Measurements from ENCODE around the gene SYT7.
"Not testable (repeated sequence)": the region's sequence is repeated elsewhere in the genome, so short reads cannot be mapped to it uniquely, and the experiment has no call there.

Gene SYT7, protein sequence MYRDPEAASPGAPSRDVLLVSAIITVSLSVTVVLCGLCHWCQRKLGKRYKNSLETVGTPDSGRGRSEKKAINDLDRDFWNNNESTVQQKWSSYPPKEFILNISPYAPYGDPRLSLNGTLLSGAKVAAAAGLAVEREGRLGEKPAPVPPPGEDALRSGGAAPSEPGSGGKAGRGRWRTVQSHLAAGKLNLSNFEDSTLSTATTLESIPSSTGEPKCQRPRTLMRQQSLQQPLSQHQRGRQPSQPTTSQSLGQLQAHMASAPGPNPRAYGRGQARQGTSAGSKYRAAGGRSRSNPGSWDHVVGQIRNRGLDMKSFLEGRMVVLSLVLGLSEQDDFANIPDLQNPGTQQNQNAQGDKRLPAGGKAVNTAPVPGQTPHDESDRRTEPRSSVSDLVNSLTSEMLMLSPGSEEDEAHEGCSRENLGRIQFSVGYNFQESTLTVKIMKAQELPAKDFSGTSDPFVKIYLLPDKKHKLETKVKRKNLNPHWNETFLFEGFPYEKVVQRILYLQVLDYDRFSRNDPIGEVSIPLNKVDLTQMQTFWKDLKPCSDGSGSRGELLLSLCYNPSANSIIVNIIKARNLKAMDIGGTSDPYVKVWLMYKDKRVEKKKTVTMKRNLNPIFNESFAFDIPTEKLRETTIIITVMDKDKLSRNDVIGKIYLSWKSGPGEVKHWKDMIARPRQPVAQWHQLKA

GRCh38 chr11:61581030-61581928 is at the start of gene SYT7:
SYT7 (minus strand) TSS chr11:61581076; CDS start chr11:61580820, 256 bp downstream.
- peak; percentile 90 for DNase-seq (ENCODE audit: low read depth)

DNA sequence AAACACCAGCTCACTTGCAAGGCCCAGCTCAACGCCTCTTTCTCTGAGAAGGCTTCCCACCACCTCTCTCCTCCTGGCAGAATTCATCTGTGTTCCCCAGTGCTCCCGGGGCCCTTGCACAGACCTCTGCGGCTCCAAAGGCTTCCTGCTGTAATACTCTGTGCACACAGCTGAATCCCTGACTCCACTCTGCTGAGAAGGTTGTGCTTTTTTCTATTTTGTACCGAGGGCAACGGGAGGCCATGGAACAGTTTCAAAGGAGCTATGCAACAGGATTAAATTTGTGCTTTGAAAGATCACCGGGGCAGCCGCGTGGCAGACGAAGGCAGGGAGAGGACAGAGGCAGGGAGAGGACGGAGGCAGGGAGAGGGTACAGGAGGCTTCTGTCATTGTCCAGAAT is 49.2 kb upstream of the SYT7 start:
- DNase-seq (ENCODE audit: low read depth), result no peak

GRCh38 chr11:61629082-61629833 is 48.4 kb upstream of the SYT7 start:
- no peak for DNase-seq (ENCODE audit: low read depth)

GRCh38 chr11:61628662-61628970 is 47.7 kb upstream of the SYT7 start:
- DNase-seq (ENCODE audit: low read depth), result no peak

DNA sequence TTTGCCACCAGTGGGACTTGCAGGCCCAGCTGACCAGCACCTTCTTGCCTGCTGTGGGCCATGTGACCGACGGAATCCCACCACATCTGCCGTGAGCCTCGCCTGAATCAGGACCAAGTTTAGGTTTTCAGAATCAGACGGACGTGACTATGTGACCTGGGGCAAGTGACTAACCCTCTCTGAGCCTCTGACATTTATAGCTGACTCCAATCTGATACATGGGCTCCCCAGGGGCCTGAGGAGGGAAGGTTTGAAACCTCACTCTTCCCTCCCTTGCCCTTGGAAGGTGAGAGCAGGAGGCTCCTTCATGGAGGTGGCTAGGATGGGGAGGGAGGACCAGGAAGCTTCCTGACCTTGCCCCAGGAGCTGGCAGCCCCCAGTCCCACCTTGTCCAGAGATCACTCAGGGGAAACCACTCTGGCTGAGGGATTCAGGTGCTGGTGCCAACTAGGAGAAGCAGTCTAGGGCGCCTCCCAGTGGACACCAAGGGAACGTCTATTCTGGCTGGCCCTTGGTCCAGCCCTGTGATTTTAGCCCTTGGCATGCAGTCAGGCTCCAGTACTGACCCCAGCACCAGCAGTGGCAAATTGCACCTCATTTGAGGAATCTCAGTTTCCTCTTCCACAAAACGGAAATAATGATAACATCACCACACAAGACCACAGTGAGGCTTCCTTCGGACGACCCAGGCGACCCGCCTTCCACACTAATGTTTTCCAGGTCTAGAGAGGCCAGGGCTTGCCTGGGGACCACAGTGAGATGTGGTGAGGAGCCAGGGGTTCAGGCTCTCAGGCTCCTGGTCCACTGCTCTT is 47.2 kb upstream of the SYT7 start:
- peak; percentile 68 for DNase-seq (ENCODE audit: low read depth)

DNA sequence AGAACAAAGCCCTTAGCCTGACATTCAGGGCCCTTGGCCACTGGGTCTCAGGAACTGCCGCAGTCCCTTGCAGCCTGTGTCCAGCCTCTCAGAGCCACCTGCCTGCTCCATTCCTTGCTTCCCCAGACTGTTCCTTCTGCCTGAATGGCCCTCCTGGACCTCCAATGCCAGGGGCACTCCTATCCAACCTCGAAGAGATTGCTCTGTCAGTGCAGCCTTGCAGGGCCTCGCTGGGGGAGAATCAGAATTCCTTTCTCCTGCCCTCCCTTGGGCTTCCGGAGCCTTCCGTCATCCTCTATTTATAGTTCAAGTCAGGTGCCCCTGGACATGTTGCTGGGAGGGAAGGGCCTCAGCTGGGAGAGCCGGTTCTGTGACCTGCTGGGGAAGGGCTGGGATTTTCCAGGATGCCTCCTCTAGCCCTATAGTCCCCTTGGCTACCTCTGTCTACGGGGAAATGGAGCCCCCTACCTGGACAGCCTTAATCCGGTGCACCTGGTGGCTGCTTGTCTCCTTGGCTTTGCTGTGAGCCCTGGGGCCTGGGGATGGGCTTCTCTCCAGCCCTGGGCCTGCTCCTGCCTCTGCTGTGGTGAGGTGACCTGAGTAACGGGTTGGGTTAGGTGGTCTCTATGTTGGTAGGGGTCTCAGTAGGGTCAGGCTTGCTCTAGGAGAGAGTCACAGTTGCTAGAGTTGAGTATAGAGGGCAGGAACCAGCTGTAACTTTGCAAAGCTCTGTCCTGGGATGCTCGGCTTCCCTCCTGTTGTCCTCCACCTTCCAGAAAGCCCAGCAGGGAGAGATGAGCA is 45.9 kb upstream of the SYT7 start:
- no peak for DNase-seq (ENCODE audit: low read depth)

GRCh38 chr11:61625525-61625924 is 44.6 kb upstream of the SYT7 start:
- DNase-seq (ENCODE audit: low read depth), result no peak

- DNase-seq (ENCODE audit: low read depth), result no peak
These were observed 41.2 kb upstream of the SYT7 start for GRCh38 chr11:61621917-61622585.

- no peak for DNase-seq (ENCODE audit: low read depth)
These were observed 38.8 kb upstream of the SYT7 start for GRCh38 chr11:61619471-61620226.

DNA sequence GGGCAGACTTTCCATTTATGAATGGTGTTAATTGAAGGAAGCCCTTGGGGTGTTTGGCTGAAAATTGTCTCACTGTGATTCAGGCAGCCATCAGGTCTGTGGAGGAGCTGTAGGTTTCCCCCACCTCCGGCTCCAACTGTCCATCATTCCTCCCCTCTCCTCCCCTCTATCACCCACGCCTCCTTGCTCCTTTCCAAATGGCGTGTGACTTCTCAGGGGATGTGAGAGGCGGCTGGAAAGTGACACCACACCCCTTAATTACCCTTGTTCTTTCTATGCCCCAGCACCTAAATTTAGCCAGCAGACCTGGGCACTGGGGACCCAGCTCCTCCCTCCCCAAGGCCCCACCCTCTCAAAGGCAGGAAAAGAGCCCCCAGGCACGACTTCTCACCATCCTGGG is 38.1 kb upstream of the SYT7 start:
- DNase-seq (ENCODE audit: low read depth), result no peak

GRCh38 chr11:61617515-61617914 is 36.6 kb upstream of the SYT7 start:
- DNase-seq (ENCODE audit: low read depth), result no peak

DNA sequence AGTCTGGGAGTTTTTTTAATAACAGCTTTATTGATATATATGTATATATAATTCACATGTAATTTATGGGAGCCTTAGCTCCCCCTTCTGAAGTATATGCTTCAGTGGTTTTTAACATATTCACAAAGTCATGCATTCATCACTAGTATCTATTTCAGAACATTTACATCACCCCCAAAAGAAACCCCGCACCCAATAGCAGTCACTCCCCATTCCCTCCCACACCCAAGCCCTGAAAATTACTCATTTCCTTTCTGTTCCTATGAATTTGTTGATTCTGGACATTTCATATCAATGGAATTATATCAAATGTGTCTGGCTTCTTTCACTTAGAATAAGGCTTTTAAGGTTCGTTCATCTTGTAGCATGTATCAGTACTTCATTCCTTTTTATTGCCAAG is 35.6 kb upstream of the SYT7 start:
- peak; percentile 49 for DNase-seq (ENCODE audit: low read depth)

DNA sequence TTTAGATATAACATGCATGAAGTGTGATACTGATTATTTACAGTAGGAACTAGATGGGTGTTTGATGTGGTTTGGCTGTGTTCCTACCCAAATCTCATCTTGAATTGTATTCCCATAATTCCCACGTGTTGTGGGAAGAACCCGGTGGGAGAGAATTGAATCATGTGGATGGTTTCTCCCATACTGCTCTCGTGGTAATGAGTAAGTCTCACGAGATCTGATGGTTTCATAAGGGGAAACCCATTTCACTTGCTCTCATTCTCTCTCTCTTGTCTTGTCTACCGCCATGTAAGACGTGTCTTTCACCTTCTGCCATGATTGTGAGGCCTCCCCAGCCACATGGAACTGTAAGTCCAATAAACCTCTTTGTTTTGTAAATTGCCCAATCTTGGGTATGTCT is 33.9 kb upstream of the SYT7 start:
- DNase-seq (ENCODE audit: low read depth), result not testable (repeated sequence)

DNA sequence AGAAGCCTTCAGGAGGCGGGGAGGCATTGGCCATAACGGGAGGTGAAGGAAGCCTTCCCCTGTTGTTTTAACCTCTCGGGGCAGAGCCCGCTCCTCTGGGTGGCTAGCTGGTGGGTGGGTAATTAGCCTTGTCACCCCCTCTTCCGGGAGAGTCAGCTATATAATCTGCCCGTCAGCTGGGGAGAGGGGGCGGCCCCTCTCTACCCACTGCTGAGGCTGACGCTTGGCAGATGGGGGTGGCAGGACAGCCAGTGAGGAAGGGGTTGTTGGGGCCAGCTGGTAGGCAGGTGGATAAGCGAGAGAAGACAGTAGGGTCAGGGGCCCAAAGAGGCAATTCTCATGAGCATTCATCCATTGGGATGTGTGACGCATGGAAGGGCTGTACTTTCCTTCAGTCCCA is 33.0 kb upstream of the SYT7 start:
- no peak for DNase-seq (ENCODE audit: low read depth)

GRCh38 chr11:61613051-61613450 is 32.2 kb upstream of the SYT7 start:
- DNase-seq (ENCODE audit: low read depth), result no peak

GRCh38 chr11:61611309-61611708 is 30.4 kb upstream of the SYT7 start:
- DNase-seq (ENCODE audit: low read depth), result no peak

DNA sequence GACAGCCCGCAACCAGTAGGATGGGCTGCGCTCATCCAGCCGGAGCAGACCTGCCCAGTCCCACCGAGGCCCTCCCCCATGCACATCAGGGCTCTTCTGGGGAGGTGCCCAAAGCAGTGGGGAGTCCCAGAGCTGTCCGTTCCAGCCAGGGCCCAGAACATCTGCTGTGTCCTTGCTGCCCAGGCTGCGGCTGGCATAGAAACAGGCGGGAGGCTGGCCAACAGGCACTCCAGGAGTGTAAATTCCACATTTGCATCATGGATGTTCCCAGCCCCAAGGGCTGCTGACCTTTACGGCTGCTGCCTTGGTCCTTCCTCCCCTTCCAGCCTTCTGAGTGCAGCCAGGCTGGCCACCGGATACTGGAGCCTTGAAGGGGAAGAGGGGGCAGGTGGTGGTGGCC is 30.0 kb upstream of the SYT7 start:
- no peak for DNase-seq (ENCODE audit: low read depth)

DNA sequence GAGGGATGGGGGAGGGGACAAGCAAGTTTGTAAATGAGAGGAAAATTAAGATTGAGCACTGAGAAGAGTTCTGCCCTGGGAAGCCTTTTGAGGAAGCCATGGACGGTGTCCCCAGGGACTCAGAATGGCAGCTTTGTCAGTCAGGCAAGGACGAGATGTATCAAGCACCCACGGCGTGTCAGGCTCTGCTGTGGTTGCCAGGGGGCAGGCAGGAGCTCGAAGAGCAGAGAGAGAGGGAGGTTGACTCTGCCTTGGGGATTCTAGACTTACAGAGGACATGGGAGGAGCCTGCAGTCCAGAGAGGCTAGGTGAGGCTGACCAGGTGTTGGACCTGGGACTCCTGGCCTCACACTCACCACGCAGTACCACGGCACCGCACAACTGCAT is 29.1 kb upstream of the SYT7 start:
- no peak for DNase-seq (ENCODE audit: low read depth)
